H7 (cell line): ENCODE data around the gene ANKRD7. TPM values are rescaled to one million over a fixed set of nuclear protein-coding genes. Genes with fewer than 3 reads are reported as not detected.

Experiments used
- DNase-seq: peaks from one replicate; pipeline ENCODE4 v3.0.0; 2012
- H3K27me3 ChIP-seq: 2 replicates; pipeline ENCODE4 v1.6.0; 2011; ENCODE audit warnings: mild to moderate bottlenecking, low read length; ENCODE audit not compliant: control insufficient read depth, insufficient read depth
- H3K36me3 ChIP-seq: replicated peaks from 2 replicates; pipeline ENCODE4 v1.5.1; 2011; ENCODE audit warnings: low read length; ENCODE audit not compliant: control insufficient read depth, insufficient read depth
- H3K4me3 ChIP-seq: 2 replicates; pipeline ENCODE4 v1.5.1; 2011; ENCODE audit warnings: low read depth, mild to moderate bottlenecking, control low read depth, low read length, moderate library complexity; ENCODE audit not compliant: insufficient read depth
- total RNA-seq: library from RNA; depleted of rRNA; stranded (reverse); fragments of >200 nt; shearing (Covaris generic); gene quantifications from 2 replicates; pipeline ENCODE4 v1.2.3, GENCODE V29; 2014; rRNA removed

Gene ANKRD7
- total RNA-seq, 1 experiment from 2014 or later, result not detected

- Histone ChIP-seq H3K36me3 (no peaks in the 10 kb centered on the region), H3K4me3 (no peak overlapping the region), H3K27me3 (no peaks in the 10 kb centered on the region)
- no peak for DNase-seq
Measured at GRCh38 chr7:118264836-118265235, 40.3 kb downstream of the ANKRD7 start.

- no peak for DNase-seq
- H3K36me3 ChIP-seq, result no peaks in the 10 kb centered on the region
- no peaks in the 10 kb centered on the region for H3K27me3 ChIP-seq
- H3K4me3 ChIP-seq, result no peak overlapping the region
Measured at GRCh38 chr7:118280319-118281012, 56.0 kb downstream of the ANKRD7 start.

GRCh38 chr7:118281196-118281595, 56.7 kb downstream of the ANKRD7 start:
- DNase-seq, result no peak
- H3K36me3 ChIP-seq, result no peaks in the 10 kb centered on the region
- no peaks in the 10 kb centered on the region for H3K27me3 ChIP-seq
- H3K4me3 ChIP-seq, result no peak overlapping the region

GRCh38 chr7:118285358-118285757, 60.9 kb downstream of the ANKRD7 start:
- H3K36me3 ChIP-seq, result no peaks in the 10 kb centered on the region
- H3K4me3 ChIP-seq, result no peak overlapping the region
- no peak for DNase-seq

GRCh38 chr7:118286131-118286530, 61.6 kb downstream of the ANKRD7 start:
- no peak for DNase-seq
- Histone ChIP-seq H3K27me3 (no peaks in the 10 kb centered on the region), H3K36me3 (no peaks in the 10 kb centered on the region), H3K4me3 (no peak overlapping the region)

More at GRCh38 chr7:118285358-118285757, 60.9 kb downstream of the ANKRD7 start:
- H3K27me3 ChIP-seq, result no peaks in the 10 kb centered on the region

GRCh38 chr7:118288098-118288497, 63.6 kb downstream of the ANKRD7 start:
- H3K36me3 ChIP-seq, result no peaks in the 10 kb centered on the region
- DNase-seq, result no peak
- H3K27me3 ChIP-seq, result no peaks in the 10 kb centered on the region
- H3K4me3 ChIP-seq, result no peak overlapping the region

GRCh38 chr7:118289476-118289875, 65.0 kb downstream of the ANKRD7 start:
- Histone ChIP-seq H3K4me3 (no peak overlapping the region), H3K36me3 (no peaks in the 10 kb centered on the region), H3K27me3 (no peaks in the 10 kb centered on the region)
- DNase-seq, result no peak

Other genes starting within 250 kb of the ANKRD7 start
- 39.6 and 57.3 TPM in 2 replicates for gene LSM8, start 40.5 kb upstream of the ANKRD7 start, total RNA-seq